ENCODE results near the gene MRPS11. TPM values are rescaled to one million over a fixed set of nuclear protein-coding genes. Genes with fewer than 3 reads are reported as not detected.

MRPS11 gene
- total RNA-seq, 3 donors from 2014 or later: 23.4 to 26.7 (median 25.6) TPM

DNA sequence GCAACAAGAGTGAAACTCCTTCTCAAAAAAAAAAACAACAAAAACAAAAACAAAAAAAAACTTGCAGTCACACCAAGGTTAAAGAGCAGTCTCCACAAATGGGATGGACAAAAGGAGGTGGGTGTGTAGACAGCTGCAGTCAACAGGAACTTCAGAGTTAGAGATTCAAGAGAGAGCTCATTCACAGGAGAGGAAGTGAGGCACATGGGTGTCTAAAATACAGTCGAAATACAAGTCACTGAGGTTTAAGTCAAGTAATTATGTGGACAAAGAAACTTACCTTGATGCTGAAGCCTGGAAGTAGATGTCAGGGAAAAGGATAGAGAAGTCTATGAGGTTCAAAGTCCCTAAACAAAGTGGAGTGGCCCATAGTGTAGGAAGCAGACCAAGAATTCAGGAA lies 14.8 kb downstream of the MRPS11 start:
- Histone ChIP-seq H3K4me1 (no peaks in the 10 kb centered on the region), H3K4me3 (no peak overlapping the region), H3K27me3 (no peaks in the 10 kb centered on the region), H3K9me3 (no peaks in the 10 kb centered on the region), H3K36me3 (no peaks in the 10 kb centered on the region), H3K27ac (no peak overlapping the region)
- intact Hi-C loops (cut with DNase I; ENCODE audit: low total_unique reads): no loop called here
- no peak for DNase-seq (ENCODE audit: low spot score in 2 of 2)
- TF ChIP-seq, protein P1, sequence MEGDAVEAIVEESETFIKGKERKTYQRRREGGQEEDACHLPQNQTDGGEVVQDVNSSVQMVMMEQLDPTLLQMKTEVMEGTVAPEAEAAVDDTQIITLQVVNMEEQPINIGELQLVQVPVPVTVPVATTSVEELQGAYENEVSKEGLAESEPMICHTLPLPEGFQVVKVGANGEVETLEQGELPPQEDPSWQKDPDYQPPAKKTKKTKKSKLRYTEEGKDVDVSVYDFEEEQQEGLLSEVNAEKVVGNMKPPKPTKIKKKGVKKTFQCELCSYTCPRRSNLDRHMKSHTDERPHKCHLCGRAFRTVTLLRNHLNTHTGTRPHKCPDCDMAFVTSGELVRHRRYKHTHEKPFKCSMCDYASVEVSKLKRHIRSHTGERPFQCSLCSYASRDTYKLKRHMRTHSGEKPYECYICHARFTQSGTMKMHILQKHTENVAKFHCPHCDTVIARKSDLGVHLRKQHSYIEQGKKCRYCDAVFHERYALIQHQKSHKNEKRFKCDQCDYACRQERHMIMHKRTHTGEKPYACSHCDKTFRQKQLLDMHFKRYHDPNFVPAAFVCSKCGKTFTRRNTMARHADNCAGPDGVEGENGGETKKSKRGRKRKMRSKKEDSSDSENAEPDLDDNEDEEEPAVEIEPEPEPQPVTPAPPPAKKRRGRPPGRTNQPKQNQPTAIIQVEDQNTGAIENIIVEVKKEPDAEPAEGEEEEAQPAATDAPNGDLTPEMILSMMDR (IDR thresholded peaks at IDR 0.05): no peak
- TF ChIP-seq POLR2A (IDR thresholded peaks at IDR 0.05): no peak
- no peak for TF ChIP-seq POLR2AphosphoS5 (IDR thresholded peaks at IDR 0.05)

DNA sequence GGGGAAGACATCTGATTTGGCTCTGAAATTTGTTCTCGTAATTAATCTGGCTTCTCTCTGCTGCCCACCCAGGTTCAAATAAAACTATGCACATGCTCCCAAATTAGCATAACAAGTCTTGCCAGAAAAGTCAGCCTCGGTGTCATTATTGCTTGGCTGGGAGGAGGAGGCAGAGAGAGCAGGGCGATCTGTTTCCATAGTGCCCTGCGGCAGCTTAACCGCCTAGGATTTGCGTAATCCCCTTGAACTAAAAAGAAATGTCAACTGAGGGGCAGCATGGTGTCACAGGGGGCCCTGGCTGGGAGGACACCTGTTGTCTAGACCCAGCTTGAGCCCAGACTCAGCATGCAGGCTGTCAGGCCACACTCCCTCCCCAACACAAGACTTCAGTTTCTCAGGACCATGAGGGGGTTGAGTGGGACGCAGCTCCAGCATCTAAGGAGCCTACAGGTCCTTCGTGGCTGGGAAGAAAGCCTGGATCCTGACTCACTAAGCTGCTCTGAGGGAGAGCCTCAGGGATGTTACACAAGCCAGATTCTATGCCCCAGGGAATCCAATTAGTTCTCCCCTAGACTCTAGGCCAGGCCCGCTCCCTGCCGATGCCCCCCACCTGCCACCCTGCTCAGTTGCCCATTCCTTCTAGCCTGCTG lies 17.3 kb downstream of the MRPS11 start:
- Histone ChIP-seq H3K27me3 (no peaks in the 10 kb centered on the region), H3K27ac (no peak overlapping the region), H3K4me1 (no peaks in the 10 kb centered on the region), H3K9me3 (no peaks in the 10 kb centered on the region), H3K4me3 (no peak overlapping the region), H3K36me3 (no peaks in the 10 kb centered on the region)
- intact Hi-C loops (cut with DNase I; ENCODE audit: low total_unique reads): no loop called here
- no peak for DNase-seq (ENCODE audit: low spot score in 2 of 2)
- TF ChIP-seq, protein P1 (IDR thresholded peaks at IDR 0.05): no peak
- TF ChIP-seq POLR2A (IDR thresholded peaks at IDR 0.05) (no peak), POLR2AphosphoS5 (IDR thresholded peaks at IDR 0.05) (no peak)

DNA sequence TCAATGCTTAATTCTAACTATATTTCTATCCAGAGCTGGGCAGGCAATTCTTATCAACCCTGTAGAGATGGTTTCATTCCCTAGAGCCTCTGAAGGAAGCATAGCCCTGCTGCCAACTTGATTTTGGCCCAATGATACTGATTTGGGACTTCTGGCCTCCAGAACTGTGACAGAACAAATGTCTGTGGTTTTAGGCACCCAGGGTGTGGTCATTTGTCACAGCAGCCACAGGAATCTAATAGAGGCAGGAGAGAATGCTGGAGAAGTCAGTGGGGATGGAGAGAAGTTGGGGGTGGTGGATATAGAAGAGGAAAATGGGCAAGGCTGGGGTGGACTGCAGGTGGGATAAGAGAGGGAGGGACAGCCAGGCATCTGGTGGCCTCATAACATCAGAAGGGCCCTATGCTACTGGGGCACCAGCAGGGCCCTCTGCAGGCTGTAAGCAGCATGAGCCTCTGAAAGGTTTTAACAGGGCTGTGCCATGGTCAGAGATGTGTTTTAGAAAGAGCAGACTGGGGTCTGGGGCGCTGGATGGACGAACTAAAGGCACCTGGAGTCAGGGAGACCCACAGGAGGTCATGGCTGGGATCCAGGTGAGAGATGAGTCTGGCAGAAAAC lies 19.8 kb downstream of the MRPS11 start:
- TF ChIP-seq POLR2A (IDR thresholded peaks at IDR 0.05): no peak
- no peak for TF ChIP-seq POLR2AphosphoS5 (IDR thresholded peaks at IDR 0.05)
- TF ChIP-seq, protein P1 (IDR thresholded peaks at IDR 0.05): no peak
- Histone ChIP-seq H3K27ac (no peak overlapping the region), H3K4me3 (no peak overlapping the region), H3K36me3 (no peaks in the 10 kb centered on the region), H3K27me3 (no peaks in the 10 kb centered on the region), H3K4me1 (no peaks in the 10 kb centered on the region), H3K9me3 (no peaks in the 10 kb centered on the region)
- intact Hi-C loops (cut with DNase I; ENCODE audit: low total_unique reads): no loop called here
- DNase-seq (ENCODE audit: low spot score in 2 of 2): no peak

DNA sequence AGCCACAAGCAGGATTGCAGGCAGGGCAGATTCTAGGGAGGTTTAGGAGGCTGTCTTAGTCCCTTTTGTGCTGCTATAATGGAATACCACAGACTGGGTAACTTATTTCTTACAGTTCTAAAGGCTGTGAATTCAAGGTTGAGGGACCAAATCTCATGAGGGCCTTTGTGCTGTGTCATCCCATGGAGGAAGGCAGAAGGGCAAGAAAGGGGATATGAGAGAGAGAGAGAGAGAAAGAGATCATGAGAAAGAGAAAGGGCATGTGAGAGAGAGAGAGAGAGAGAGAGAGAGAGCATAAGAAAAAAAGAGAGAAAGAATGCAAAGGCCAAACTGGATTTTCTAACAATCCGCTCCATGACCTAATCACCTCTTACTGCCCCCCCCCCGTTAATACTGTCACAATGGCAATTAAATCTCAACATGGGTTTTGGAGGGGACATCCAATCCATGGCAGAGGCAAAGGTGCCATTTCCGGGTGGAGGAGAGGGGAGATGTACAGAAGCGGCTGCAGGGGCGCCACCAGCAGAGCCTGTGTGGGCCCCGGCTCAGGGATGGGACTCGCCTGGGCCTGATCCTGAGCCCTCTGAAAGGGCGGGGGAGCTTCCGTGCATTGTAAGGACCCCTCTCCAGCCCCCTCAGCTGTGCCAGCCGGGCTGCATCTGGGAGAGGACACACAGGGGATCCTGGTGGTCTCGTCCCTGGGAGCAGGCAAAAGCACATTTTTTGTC lies 20.5 kb downstream of the MRPS11 start:
- Histone ChIP-seq H3K9me3 (no peaks in the 10 kb centered on the region), H3K4me3 (no peak overlapping the region), H3K27ac (no peak overlapping the region), H3K27me3 (no peaks in the 10 kb centered on the region), H3K36me3 (no peaks in the 10 kb centered on the region), H3K4me1 (no peaks in the 10 kb centered on the region)
- no peak for TF ChIP-seq POLR2A (IDR thresholded peaks at IDR 0.05)
- TF ChIP-seq, protein P1 (IDR thresholded peaks at IDR 0.05): no peak
- no peak for TF ChIP-seq POLR2AphosphoS5 (IDR thresholded peaks at IDR 0.05)
- no peak for DNase-seq (ENCODE audit: low spot score in 2 of 2)
- intact Hi-C loops (cut with DNase I; ENCODE audit: low total_unique reads): no loop called here

- no peaks in the 10 kb centered on the region for H3K27me3 ChIP-seq
- no peak for DNase-seq (ENCODE audit: low spot score in 2 of 2)
- H3K9me3 ChIP-seq: no peaks in the 10 kb centered on the region
- TF ChIP-seq, protein P1 (IDR thresholded peaks at IDR 0.05): no peak
- TF ChIP-seq POLR2A (IDR thresholded peaks at IDR 0.05) (no peak), POLR2AphosphoS5 (IDR thresholded peaks at IDR 0.05) (no peak)
- no peaks in the 10 kb centered on the region for H3K36me3 ChIP-seq
- intact Hi-C loops (cut with DNase I; ENCODE audit: low total_unique reads): no loop called here
- H3K4me3 ChIP-seq: no peak overlapping the region
- H3K4me1 ChIP-seq: no peaks in the 10 kb centered on the region
- no peak overlapping the region for H3K27ac ChIP-seq
Measured at GRCh38 chr15:88489321-88489720, 21.8 kb downstream of the MRPS11 start.
